NCI-H345 (cell line): Measurements from ENCODE around the gene RGS12.

Experiments
- DNase-seq: peaks from one replicate; lab custom pipeline; 2025; lab: John Stamatoyannopoulos, UW

Gene RGS12

GRCh38 chr4:3292571-3293400 is at the start of gene RGS12:
RGS12 (plus strand) TSS chr4:3293021; CDS start chr4:3316171, 23,150 bp downstream.
- peak; percentile 91 for DNase-seq

- no peak for DNase-seq
Observed at GRCh38 chr4:3243136-3243780, 49.6 kb upstream of the RGS12 start.

GRCh38 chr4:3244002-3244401 is 48.8 kb upstream of the RGS12 start:
- DNase-seq, result no peak

GRCh38 chr4:3244747-3245146 is 48.1 kb upstream of the RGS12 start:
- DNase-seq, result no peak

- no peak for DNase-seq
Observed at GRCh38 chr4:3245676-3246075, 47.1 kb upstream of the RGS12 start.

GRCh38 chr4:3246458-3247398 is 46.1 kb upstream of the RGS12 start:
- no peak for DNase-seq

GRCh38 chr4:3247399-3248177 is 45.2 kb upstream of the RGS12 start:
- DNase-seq, result no peak

GRCh38 chr4:3248178-3248480 is 44.7 kb upstream of the RGS12 start:
- no peak for DNase-seq

GRCh38 chr4:3248811-3249661 is 43.8 kb upstream of the RGS12 start, which contains the start of gene MSANTD1:
MSANTD1 (plus strand) TSS chr4:3249159; CDS start chr4:3249223, 64 bp downstream.
- no peak for DNase-seq

GRCh38 chr4:3249711-3250437 is 42.9 kb upstream of the RGS12 start:
- DNase-seq, result no peak

GRCh38 chr4:3250438-3250955 is 42.3 kb upstream of the RGS12 start:
- no peak for DNase-seq

GRCh38 chr4:3250956-3251690 is 41.7 kb upstream of the RGS12 start:
- DNase-seq, result no peak

- no peak for DNase-seq
Observed at GRCh38 chr4:3251691-3252479, 40.9 kb upstream of the RGS12 start.

GRCh38 chr4:3252480-3252828 is 40.4 kb upstream of the RGS12 start:
- DNase-seq, result no peak

GRCh38 chr4:3252831-3253641 is 39.8 kb upstream of the RGS12 start:
- DNase-seq, result no peak

- DNase-seq, result no peak
Observed at GRCh38 chr4:3253808-3254207, 39.0 kb upstream of the RGS12 start.

GRCh38 chr4:3254302-3255131 is 38.3 kb upstream of the RGS12 start:
- DNase-seq, result no peak
